Spleen (tissue), 11 donors: ENCODE data around the gene PCBP3. TPM values are rescaled to one million over a fixed set of nuclear protein-coding genes. Genes with fewer than 3 reads are reported as not detected.
"Not testable (repeated sequence)": the region's sequence is repeated elsewhere in the genome, so short reads cannot be mapped to it uniquely, and the experiment has no call there.

ENCODE experiments used
- DNase-seq: peaks from one replicate; pipeline ENCODE4 v3.0.0-alpha.2; 2020
- H3K27ac ChIP-seq, 8 donors: fragments of 200-600 bp; sonication (generic) in 7 of 8; 1 replicate in 4 of 8; 2 replicates in 4 of 8; pipeline versions ENCODE4 v1.5.0 to v1.8.0; 2016 to 2021; ENCODE audit warnings: inconsistent platforms in 4 of 8, mild to moderate bottlenecking in 4 of 8, moderate library complexity in 1 of 8
- H3K27me3 ChIP-seq, 7 donors: fragments of 200-600 bp; sonication (generic) in 6 of 7; replicated peaks in 1 of 7; 1 replicate in 4 of 7; 2 replicates in 3 of 7; pipeline versions ENCODE4 v1.5.0 to v1.8.0; 2016 to 2021; ENCODE audit warnings: inconsistent platforms in 3 of 7, mild to moderate bottlenecking in 1 of 7
- H3K36me3 ChIP-seq, 6 donors: fragments of 200-600 bp; sonication (generic) in 5 of 6; 1 replicate in 4 of 6; 2 replicates in 2 of 6; pipeline versions ENCODE4 v1.5.0 to v1.8.0; 2016 to 2021; ENCODE audit warnings: inconsistent platforms in 2 of 6
- H3K4me1 ChIP-seq, 6 donors: fragments of 200-600 bp; sonication (generic) in 5 of 6; 1 replicate in 3 of 6; 2 replicates in 3 of 6; pipeline versions ENCODE4 v1.5.0 to v1.8.0; 2016 to 2021; ENCODE audit warnings: inconsistent platforms in 3 of 6
- H3K4me3 ChIP-seq, 8 donors: fragments of 200-600 bp; sonication (generic) in 7 of 8; 1 replicate in 4 of 8; 2 replicates in 4 of 8; pipeline versions ENCODE4 v1.5.0 to v1.8.0; 2016 to 2021; ENCODE audit warnings: inconsistent platforms in 4 of 8, mild to moderate bottlenecking in 4 of 8, moderate library complexity in 2 of 8
- H3K9me3 ChIP-seq, 8 donors: fragments of 200-600 bp; sonication (generic) in 7 of 8; 1 replicate in 4 of 8; 2 replicates in 4 of 8; pipeline versions ENCODE4 v1.5.0 to v1.8.0; 2016 to 2021; ENCODE audit warnings: inconsistent platforms in 4 of 8
- POLR2A ChIP-seq, 3 donors: fragments of 450-650 bp; IDR thresholded peaks; one replicate each; pipeline ENCODE4 v1.5.1; 2017; ENCODE audit warnings: antibody characterized with exemption in 3 of 3, mild to moderate bottlenecking in 1 of 3
- POLR2AphosphoS5 ChIP-seq, 3 donors: sonication (generic); formaldehyde crosslinking; IDR thresholded peaks; one replicate each; pipeline ENCODE4 v1.5.1; 2017; ENCODE audit warnings: antibody characterized with exemption in 3 of 3
- WGBS, 5 donors: extraction: QIAGEN DNeasy Blood & Tissue Kit in 3 of 5; methylation state at CpG; one replicate each; pipeline versions ENCODE4 v1.1.5 to v1.1.7; 2013 to 2018; 5-methylcytosine and 5-hydroxymethylcytosine counted together
- intact Hi-C: fragments of 100-400 bp; cut with DNase I; formaldehyde crosslinking; loops from one replicate; pipeline ENCODE4 v1.15.0; 2023; ENCODE audit warnings: low total_unique reads
- polyA plus RNA-seq, 3 donors: library from polyadenylated mRNA; stranded (reverse); fragments of 200-250 nt; gene quantifications; one replicate each; pipeline ENCODE4 v1.2.1, GENCODE V29; 2013
- total RNA-seq, 7 donors: library from RNA; depleted of rRNA in 3 of 7; stranded (reverse); fragments of >200 nt in 3 of 7; fragmentation: NEBNext Ultra II Directional in 4 of 7; extraction: Animal tissue kit (Norgen Biotek cat#: 25700) in 4 of 7; gene quantifications; one replicate each; pipeline versions ENCODE4 v1.1.0 to v1.2.1, GENCODE V29; 2016 to 2021
- TF ChIP-seq, protein P1 (sequence below), 11 experiments: fragments of 200-600 bp in 7 of 11; fragments of 450-650 bp in 4 of 11; sonication (generic) in 4 of 11; IDR thresholded peaks in 8 of 11; conservative IDR thresholded peaks in 3 of 11; 1 replicate in 7 of 11; 2 replicates in 4 of 11; pipeline versions ENCODE4 v1.4.0 to v1.8.0; 2016 to 2021; ENCODE audit warnings: antibody characterized with exemption in 11 of 11, inconsistent platforms in 4 of 11, mild to moderate bottlenecking in 1 of 11
- donor health status: healthy with polysubstance abuse.
- donor health status: DM: no; HTN: no; CAD: no; lungs with moderate emphysema.
- donor health status: DM: no; HTN: no; CAD: no.
- donor health status: Bipolar disorder and iron deficiency.
- donor health status: healthy.
- donor health status: DM: no; HTN: no; CAD: no.
- donor health status: DM: yes; HTN: yes; CAD: no.

The PCBP3 gene
- total and polyA plus RNA-seq, 10 donors: 4.2 to 31.6 (median 15.2) TPM

DNA sequence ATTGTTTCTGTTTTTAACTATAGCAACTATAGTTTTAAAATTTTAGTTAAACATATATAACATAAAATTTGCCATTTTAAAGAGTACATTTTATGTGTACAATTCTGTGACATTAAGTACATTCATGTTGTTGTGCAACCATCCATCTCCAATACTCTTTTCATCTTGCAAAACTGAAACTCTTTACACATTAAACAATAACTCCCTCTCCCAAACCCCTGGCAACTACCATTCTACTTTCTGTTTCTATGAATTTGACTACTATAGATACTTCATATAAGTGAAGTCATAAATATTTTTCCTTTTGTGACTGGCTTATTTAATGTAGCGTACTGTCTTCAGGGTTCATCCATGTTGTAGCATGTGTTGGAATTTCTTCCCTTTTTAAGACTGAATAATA lies 25.9 kb downstream of the PCBP3 start:
- WGBS, 5 donors: 88 to 97% (median 94%) methylated on average over 1 of the region's 1 CpG
- H3K4me1 ChIP-seq: no peaks in the 10 kb centered on the region
- no peak overlapping the region for H3K27ac ChIP-seq
- H3K27me3 ChIP-seq: no peaks in the 10 kb centered on the region
- peaks cover 2 to 41% (median 36%) of the 10 kb centered on the region in 8 donors for H3K9me3 ChIP-seq
- peaks cover 0 to 20% (median 0%) of the 10 kb centered on the region in 6 donors for H3K36me3 ChIP-seq
- H3K4me3 ChIP-seq: no peak overlapping the region
- no peak for TF ChIP-seq POLR2A (IDR thresholded peaks at IDR 0.05)
- DNase-seq: no peak
- intact Hi-C loops: no loop called here

DNA sequence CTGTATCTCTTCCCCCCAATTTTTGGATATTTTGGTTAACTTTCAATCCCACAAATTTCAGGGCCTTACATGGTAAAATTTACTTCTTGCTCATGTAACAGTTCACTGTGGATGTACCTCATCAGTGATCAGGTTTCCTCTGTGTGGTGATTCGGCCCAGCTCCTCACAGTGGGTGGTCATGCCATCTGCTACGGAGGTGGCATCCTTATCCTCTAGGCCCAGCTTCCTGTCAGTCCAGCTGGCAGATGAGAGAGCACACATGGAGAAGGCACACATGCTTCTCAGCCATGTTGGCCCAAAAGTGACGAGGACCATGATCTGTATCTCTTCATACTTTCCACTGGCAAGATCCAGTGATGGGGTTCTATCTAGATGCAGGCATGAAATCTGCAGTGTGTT lies 27.2 kb downstream of the PCBP3 start:
- intact Hi-C loops: no loop called here
- Histone ChIP-seq H3K27ac (no peak overlapping the region), H3K9me3 (peaks cover 2 to 33% (median 27%) of the 10 kb centered on the region in 8 donors), H3K4me3 (no peak overlapping the region), H3K27me3 (no peaks in the 10 kb centered on the region), H3K4me1 (no peaks in the 10 kb centered on the region), H3K36me3 (peaks cover 0 to 31% (median 0%) of the 10 kb centered on the region in 6 donors)
- TF ChIP-seq POLR2AphosphoS5 (IDR thresholded peaks at IDR 0.05): no peak
- TF ChIP-seq, protein P1, sequence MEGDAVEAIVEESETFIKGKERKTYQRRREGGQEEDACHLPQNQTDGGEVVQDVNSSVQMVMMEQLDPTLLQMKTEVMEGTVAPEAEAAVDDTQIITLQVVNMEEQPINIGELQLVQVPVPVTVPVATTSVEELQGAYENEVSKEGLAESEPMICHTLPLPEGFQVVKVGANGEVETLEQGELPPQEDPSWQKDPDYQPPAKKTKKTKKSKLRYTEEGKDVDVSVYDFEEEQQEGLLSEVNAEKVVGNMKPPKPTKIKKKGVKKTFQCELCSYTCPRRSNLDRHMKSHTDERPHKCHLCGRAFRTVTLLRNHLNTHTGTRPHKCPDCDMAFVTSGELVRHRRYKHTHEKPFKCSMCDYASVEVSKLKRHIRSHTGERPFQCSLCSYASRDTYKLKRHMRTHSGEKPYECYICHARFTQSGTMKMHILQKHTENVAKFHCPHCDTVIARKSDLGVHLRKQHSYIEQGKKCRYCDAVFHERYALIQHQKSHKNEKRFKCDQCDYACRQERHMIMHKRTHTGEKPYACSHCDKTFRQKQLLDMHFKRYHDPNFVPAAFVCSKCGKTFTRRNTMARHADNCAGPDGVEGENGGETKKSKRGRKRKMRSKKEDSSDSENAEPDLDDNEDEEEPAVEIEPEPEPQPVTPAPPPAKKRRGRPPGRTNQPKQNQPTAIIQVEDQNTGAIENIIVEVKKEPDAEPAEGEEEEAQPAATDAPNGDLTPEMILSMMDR (IDR thresholded peaks at IDR 0.05 in 8 of 11, conservative IDR thresholded peaks at IDR 0.05 in 3 of 11): no peak
- no peak for TF ChIP-seq POLR2A (IDR thresholded peaks at IDR 0.05)
- WGBS, 5 donors: 74 to 87% (median 81%) methylated on average over 3 of the region's 3 CpGs
- no peak for DNase-seq

DNA sequence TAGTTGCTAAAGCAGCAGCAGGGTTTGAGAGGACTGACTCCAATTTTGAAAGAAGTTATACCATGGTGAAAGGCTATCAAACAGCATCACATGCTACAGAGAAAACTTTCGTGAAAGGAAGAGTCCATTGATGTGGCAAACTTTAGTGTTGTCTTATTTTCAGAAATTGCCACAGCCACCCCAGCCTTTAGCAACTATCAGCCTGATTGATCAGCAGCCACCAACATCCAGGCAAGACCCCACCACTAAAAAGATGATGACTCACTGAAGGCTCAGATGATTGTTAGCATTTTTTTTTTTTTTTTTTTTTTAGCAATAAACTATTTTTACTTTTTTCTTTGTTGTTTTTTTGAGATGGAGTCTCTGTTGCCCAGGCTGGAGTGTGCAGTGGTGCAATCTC lies 35.3 kb downstream of the PCBP3 start:
- H3K27me3 ChIP-seq, H3K9me3 ChIP-seq, H3K27ac ChIP-seq, DNase-seq, intact Hi-C loops, H3K4me3 ChIP-seq, H3K4me1 ChIP-seq: not testable (repeated sequence)
- WGBS, 5 donors: 69 to 100% (median 80%) methylated on average over 1 of the region's 1 CpG
- peaks cover 0 to 16% (median 0%) of the 10 kb centered on the region in 6 donors for H3K36me3 ChIP-seq

DNA sequence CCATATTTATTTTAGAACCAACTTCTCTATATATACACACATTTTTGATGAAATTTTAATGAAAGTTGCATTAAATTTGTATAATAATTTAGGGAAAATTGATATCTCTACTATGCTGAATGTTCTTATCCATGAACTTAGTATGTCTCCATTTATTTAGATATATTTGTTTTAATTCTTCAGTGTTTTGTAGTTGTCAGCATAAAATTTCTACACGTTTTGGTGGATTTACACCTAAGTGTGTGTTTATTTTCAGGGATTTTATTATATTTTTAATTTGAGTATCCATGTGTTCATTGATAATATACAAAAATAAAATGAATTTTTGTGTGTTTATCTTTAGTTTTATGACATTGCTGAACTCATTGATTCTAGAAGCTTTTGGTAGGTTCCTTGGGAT lies 36.7 kb downstream of the PCBP3 start:
- Histone ChIP-seq H3K27me3 (no peaks in the 10 kb centered on the region), H3K36me3 (peaks cover 0 to 3% (median 0%) of the 10 kb centered on the region in 6 donors), H3K27ac (no peak overlapping the region), H3K9me3 (no peaks in the 10 kb centered on the region), H3K4me1 (no peaks in the 10 kb centered on the region), H3K4me3 (no peak overlapping the region)
- DNase-seq: no peak
- intact Hi-C loops: no loop called here
- 46 to 76% (median 71%) methylated on average over 1 of the region's 1 CpG for WGBS, 5 donors
- TF ChIP-seq, protein P1 (IDR thresholded peaks at IDR 0.05 in 8 of 11, conservative IDR thresholded peaks at IDR 0.05 in 3 of 11): no peak
- TF ChIP-seq POLR2AphosphoS5 (IDR thresholded peaks at IDR 0.05): no peak
- TF ChIP-seq POLR2A (IDR thresholded peaks at IDR 0.05): no peak

DNA sequence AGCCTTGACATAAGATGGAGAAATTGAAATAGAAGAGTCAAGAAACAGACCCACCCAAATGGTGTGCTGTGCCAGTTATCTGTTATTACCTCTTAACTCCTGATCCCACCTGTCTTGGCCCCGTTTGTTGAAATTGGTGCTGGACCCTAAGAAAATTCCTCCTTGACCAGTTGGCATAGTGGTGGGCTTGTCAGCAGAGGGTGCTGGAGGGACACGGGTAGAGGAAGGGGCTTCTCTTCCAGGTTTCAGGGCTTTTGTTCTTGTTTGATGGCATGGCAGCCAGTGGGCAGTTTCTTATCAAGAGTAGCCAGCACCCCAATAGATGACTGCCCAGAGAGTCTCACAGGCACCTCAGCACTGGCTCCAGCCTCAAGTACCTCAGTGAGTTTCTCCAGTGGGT lies 51.6 kb downstream of the PCBP3 start:
- intact Hi-C loops: no loop called here
- WGBS, 5 donors: 41 to 63% (median 48%) methylated on average over 2 of the region's 2 CpGs
- Histone ChIP-seq H3K36me3 (no peaks in the 10 kb centered on the region), H3K4me1 (peaks cover 0 to 3% (median 0%) of the 10 kb centered on the region in 6 donors), H3K9me3 (peaks cover 0 to 7% (median 2%) of the 10 kb centered on the region in 8 donors), H3K4me3 (no peak overlapping the region), H3K27me3 (no peaks in the 10 kb centered on the region), H3K27ac (no peak overlapping the region)
- TF ChIP-seq POLR2AphosphoS5 (IDR thresholded peaks at IDR 0.05) (no peak), POLR2A (IDR thresholded peaks at IDR 0.05) (no peak)
- TF ChIP-seq, protein P1 (IDR thresholded peaks at IDR 0.05 in 8 of 11, conservative IDR thresholded peaks at IDR 0.05 in 3 of 11): no peak
- DNase-seq: no peak
